GM23338 (cell line): ENCODE data around the gene MAP4K3. TPM values are rescaled to one million over a fixed set of nuclear protein-coding genes. Genes with fewer than 3 reads are reported as not detected.

Experiments
- ATAC-seq: fragments of 200-7000 bp; cut with Tn5 transposase; 3 replicates; pipeline ENCODE4 v1.9.1; 2020
- DNase-seq: peaks from one replicate; pipeline ENCODE4 v3.0.0-alpha.2; 2015; ENCODE audit warnings: low spot score
- H2AFZ ChIP-seq: fragments of 200-600 bp; sonication (generic); 2 replicates; pipeline ENCODE4 v1.8.0; 2016; ENCODE audit warnings: antibody characterized with exemption, mild to moderate bottlenecking, moderate library complexity
- H3F3A ChIP-seq: fragments of 200-600 bp; sonication (generic); replicated peaks from 2 replicates; pipeline ENCODE4 v1.8.0; 2017; ENCODE audit warnings: antibody characterized with exemption, mixed run types, low read depth
- H3K27ac ChIP-seq: fragments of 200-600 bp; sonication (generic); 2 replicates; pipeline ENCODE4 v1.6.1; 2016; ENCODE audit warnings: low read depth
- H3K27me3 ChIP-seq: fragments of 200-600 bp; sonication (generic); 2 replicates; pipeline ENCODE4 v1.8.0; 2016; ENCODE audit warnings: mild to moderate bottlenecking, mixed run types, moderate library complexity; ENCODE audit not compliant: insufficient read depth
- H3K36me3 ChIP-seq: fragments of 200-600 bp; sonication (generic); 2 replicates; pipeline ENCODE4 v1.8.0; 2016; ENCODE audit warnings: mild to moderate bottlenecking; ENCODE audit not compliant: insufficient read depth
- H3K4me1 ChIP-seq: fragments of 200-600 bp; sonication (generic); 2 replicates; pipeline ENCODE4 v1.8.0; 2016; ENCODE audit warnings: mild to moderate bottlenecking, moderate library complexity; ENCODE audit not compliant: insufficient read depth
- H3K4me2 ChIP-seq: fragments of 200-600 bp; sonication (generic); 2 replicates; pipeline ENCODE4 v1.7.1; 2017; ENCODE audit warnings: mixed run types
- H3K4me3 ChIP-seq: fragments of 200-600 bp; sonication (generic); 2 replicates; pipeline ENCODE4 v1.6.1; 2016; ENCODE audit warnings: mixed run types
- H3K79me2 ChIP-seq: fragments of 200-600 bp; sonication (generic); replicated peaks from 2 replicates; pipeline ENCODE4 v1.8.0; 2017; ENCODE audit warnings: mild to moderate bottlenecking; ENCODE audit not compliant: insufficient read depth
- H3K9me2 ChIP-seq: fragments of 200-600 bp; sonication (generic); 2 replicates; pipeline ENCODE4 v1.8.0; 2017; ENCODE audit not compliant: insufficient read depth
- H4K20me1 ChIP-seq: fragments of 200-600 bp; sonication (generic); replicated peaks from 2 replicates; pipeline ENCODE4 v1.8.0; 2017; ENCODE audit warnings: mild to moderate bottlenecking; ENCODE audit not compliant: insufficient read depth
- H3K27ac Mint-ChIP-seq: 2 replicates; pipeline ENCODE4 v1.8.0; 2020; ENCODE audit warnings: inconsistent platforms, mild to moderate bottlenecking, moderate library complexity, mixed read lengths
- H3K27me3 Mint-ChIP-seq: 3 replicates; pipeline ENCODE4 v1.8.0; 2022; ENCODE audit warnings: low read depth, mild to moderate bottlenecking, moderate library complexity, mixed read lengths, inconsistent platforms; ENCODE audit not compliant: insufficient read depth, poor library complexity
- H3K36me3 Mint-ChIP-seq: 3 replicates; pipeline ENCODE4 v1.8.0; 2021; ENCODE audit warnings: low read depth, mild to moderate bottlenecking, inconsistent platforms, moderate library complexity, mixed read lengths
- H3K4me1 Mint-ChIP-seq: 3 replicates; pipeline ENCODE4 v1.8.0; 2020; ENCODE audit warnings: mild to moderate bottlenecking, inconsistent platforms, mixed read lengths
- H3K4me3 Mint-ChIP-seq: 3 replicates; pipeline ENCODE4 v1.8.0; 2021; ENCODE audit warnings: moderate library complexity, mild to moderate bottlenecking, inconsistent platforms, mixed read lengths
- H3K9me3 Mint-ChIP-seq: 3 replicates; pipeline ENCODE4 v1.8.0; 2020; ENCODE audit warnings: moderate library complexity, mild to moderate bottlenecking, inconsistent platforms, mixed read lengths
- CREB1 ChIP-seq: fragments of 250-450 bp; sonication (Bioruptor Pico); IDR thresholded peaks from 2 replicates; pipeline ENCODE4 v1.5.0; 2020; ENCODE audit warnings: low read depth, mild to moderate bottlenecking, moderate library complexity
- ETS1 ChIP-seq: IDR thresholded peaks from 2 replicates; pipeline ENCODE4 v1.6.1; 2016; ENCODE audit warnings: antibody characterized with exemption
- EZH2 ChIP-seq: fragments of 200-600 bp; sonication (generic); IDR thresholded peaks from one replicate; pipeline ENCODE4 v1.8.0; 2017; ENCODE audit warnings: antibody characterized with exemption, mild to moderate bottlenecking, low read depth; ENCODE audit not compliant: unreplicated experiment
- EZH2phosphoT487 ChIP-seq: fragments of 200-600 bp; sonication (generic); IDR thresholded peaks from one replicate; pipeline ENCODE4 v1.8.1; 2018; ENCODE audit warnings: antibody characterized with exemption; ENCODE audit not compliant: unreplicated experiment
- JUNB ChIP-seq: IDR thresholded peaks from one replicate; pipeline ENCODE4 v1.6.1; 2016; ENCODE audit warnings: antibody characterized with exemption; ENCODE audit not compliant: unreplicated experiment
- NANOG ChIP-seq: IDR thresholded peaks from 2 replicates; pipeline ENCODE4 v1.6.1; 2016; ENCODE audit warnings: antibody characterized with exemption, borderline replicate concordance
- POLR2AphosphoS5 ChIP-seq: IDR thresholded peaks from 2 replicates; pipeline ENCODE4 v1.6.1; 2016; ENCODE audit warnings: antibody characterized with exemption, low read depth
- REST ChIP-seq: IDR thresholded peaks from one replicate; pipeline ENCODE4 v1.6.1; 2018; ENCODE audit warnings: antibody characterized with exemption; ENCODE audit not compliant: unreplicated experiment
- STAT1 ChIP-seq: IDR thresholded peaks from one replicate; pipeline ENCODE4 v1.6.1; 2016; ENCODE audit warnings: antibody characterized with exemption; ENCODE audit not compliant: unreplicated experiment
- ZNF114 ChIP-seq: fragments of 250-450 bp; sonication (Bioruptor Pico); IDR thresholded peaks from 2 replicates; pipeline ENCODE4 v1.5.0; 2020; ENCODE audit warnings: mild to moderate bottlenecking, moderate library complexity
- ZNF331 ChIP-seq: fragments of 250-450 bp; sonication (Bioruptor Pico); IDR thresholded peaks from 2 replicates; pipeline ENCODE4 v1.5.0; 2020; ENCODE audit warnings: low read depth, mild to moderate bottlenecking, moderate library complexity
- polyA plus RNA-seq: library from polyadenylated mRNA; unstranded; fragments of >200 nt; fragmentation: Nextera tagmentation; extraction: Ambion mirVana; gene quantifications from 2 replicates; pipeline ENCODE4 v1.2.1, GENCODE V29; 2016
- total RNA-seq: library from RNA; depleted of rRNA; stranded (reverse); fragments of >200 nt; shearing (Covaris generic); gene quantifications from 2 replicates; pipeline ENCODE4 v1.2.3, GENCODE V29; 2014
- TF ChIP-seq, protein P1 (sequence below), 2 experiments: fragments of 200-600 bp in 1 of 2; sonication (generic) in 1 of 2; conservative IDR thresholded peaks; 2 replicates each; pipeline versions ENCODE4 v1.5.1 to v1.6.1; 2016 to 2017; ENCODE audit warnings: antibody characterized with exemption in 2 of 2, low read depth in 2 of 2, mild to moderate bottlenecking in 2 of 2, moderate library complexity in 1 of 2
- TF ChIP-seq, protein P2 (sequence below): fragments of 250-450 bp; sonication (Bioruptor Pico); IDR thresholded peaks from 2 replicates; pipeline ENCODE4 v1.5.0; 2020; ENCODE audit warnings: mild to moderate bottlenecking, moderate library complexity

MAP4K3 gene
- total and polyA plus RNA-seq, 2 experiments from 2014 or later = 33.0 to 90.7 TPM

- Histone ChIP-seq H3K4me2 (no peak overlapping the region), H2AFZ (no peak overlapping the region), H3K4me1 (peaks cover 5% of the 10 kb centered on the region), H3K79me2 (peaks cover 31% of the 10 kb centered on the region), H3K4me3 (no peak overlapping the region), H3F3A (no peaks in the 10 kb centered on the region), H3K27me3 (no peaks in the 10 kb centered on the region), H3K36me3 (no peaks in the 10 kb centered on the region), H4K20me1 (no peaks in the 10 kb centered on the region), H3K9me2 (no peaks in the 10 kb centered on the region), H3K27ac (peak overlapping the region; percentile 16; the same call in 1 of the 2 replicates)
- DNase-seq (no peak), ATAC-seq (no peak)
- Mint-ChIP-seq H3K27ac (no peak overlapping the region), H3K9me3 (no peaks in the 10 kb centered on the region), H3K36me3 (no peaks in the 10 kb centered on the region; the same call in 2 of the 3 replicates), H3K4me3 (no peak overlapping the region), H3K27me3 (no peaks in the 10 kb centered on the region), H3K4me1 (peaks cover 13% of the 10 kb centered on the region)
- TF ChIP-seq, protein P1, sequence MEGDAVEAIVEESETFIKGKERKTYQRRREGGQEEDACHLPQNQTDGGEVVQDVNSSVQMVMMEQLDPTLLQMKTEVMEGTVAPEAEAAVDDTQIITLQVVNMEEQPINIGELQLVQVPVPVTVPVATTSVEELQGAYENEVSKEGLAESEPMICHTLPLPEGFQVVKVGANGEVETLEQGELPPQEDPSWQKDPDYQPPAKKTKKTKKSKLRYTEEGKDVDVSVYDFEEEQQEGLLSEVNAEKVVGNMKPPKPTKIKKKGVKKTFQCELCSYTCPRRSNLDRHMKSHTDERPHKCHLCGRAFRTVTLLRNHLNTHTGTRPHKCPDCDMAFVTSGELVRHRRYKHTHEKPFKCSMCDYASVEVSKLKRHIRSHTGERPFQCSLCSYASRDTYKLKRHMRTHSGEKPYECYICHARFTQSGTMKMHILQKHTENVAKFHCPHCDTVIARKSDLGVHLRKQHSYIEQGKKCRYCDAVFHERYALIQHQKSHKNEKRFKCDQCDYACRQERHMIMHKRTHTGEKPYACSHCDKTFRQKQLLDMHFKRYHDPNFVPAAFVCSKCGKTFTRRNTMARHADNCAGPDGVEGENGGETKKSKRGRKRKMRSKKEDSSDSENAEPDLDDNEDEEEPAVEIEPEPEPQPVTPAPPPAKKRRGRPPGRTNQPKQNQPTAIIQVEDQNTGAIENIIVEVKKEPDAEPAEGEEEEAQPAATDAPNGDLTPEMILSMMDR (conservative IDR thresholded peaks at IDR 0.05; ENCODE audit: low read depth in 2 of 2) = no peak
- no peak for TF ChIP-seq ZNF114 (CRISPR knock-in tag)
- no peak for TF ChIP-seq EZH2
- no peak for TF ChIP-seq STAT1
- no peak for TF ChIP-seq POLR2AphosphoS5
- TF ChIP-seq, protein P2, sequence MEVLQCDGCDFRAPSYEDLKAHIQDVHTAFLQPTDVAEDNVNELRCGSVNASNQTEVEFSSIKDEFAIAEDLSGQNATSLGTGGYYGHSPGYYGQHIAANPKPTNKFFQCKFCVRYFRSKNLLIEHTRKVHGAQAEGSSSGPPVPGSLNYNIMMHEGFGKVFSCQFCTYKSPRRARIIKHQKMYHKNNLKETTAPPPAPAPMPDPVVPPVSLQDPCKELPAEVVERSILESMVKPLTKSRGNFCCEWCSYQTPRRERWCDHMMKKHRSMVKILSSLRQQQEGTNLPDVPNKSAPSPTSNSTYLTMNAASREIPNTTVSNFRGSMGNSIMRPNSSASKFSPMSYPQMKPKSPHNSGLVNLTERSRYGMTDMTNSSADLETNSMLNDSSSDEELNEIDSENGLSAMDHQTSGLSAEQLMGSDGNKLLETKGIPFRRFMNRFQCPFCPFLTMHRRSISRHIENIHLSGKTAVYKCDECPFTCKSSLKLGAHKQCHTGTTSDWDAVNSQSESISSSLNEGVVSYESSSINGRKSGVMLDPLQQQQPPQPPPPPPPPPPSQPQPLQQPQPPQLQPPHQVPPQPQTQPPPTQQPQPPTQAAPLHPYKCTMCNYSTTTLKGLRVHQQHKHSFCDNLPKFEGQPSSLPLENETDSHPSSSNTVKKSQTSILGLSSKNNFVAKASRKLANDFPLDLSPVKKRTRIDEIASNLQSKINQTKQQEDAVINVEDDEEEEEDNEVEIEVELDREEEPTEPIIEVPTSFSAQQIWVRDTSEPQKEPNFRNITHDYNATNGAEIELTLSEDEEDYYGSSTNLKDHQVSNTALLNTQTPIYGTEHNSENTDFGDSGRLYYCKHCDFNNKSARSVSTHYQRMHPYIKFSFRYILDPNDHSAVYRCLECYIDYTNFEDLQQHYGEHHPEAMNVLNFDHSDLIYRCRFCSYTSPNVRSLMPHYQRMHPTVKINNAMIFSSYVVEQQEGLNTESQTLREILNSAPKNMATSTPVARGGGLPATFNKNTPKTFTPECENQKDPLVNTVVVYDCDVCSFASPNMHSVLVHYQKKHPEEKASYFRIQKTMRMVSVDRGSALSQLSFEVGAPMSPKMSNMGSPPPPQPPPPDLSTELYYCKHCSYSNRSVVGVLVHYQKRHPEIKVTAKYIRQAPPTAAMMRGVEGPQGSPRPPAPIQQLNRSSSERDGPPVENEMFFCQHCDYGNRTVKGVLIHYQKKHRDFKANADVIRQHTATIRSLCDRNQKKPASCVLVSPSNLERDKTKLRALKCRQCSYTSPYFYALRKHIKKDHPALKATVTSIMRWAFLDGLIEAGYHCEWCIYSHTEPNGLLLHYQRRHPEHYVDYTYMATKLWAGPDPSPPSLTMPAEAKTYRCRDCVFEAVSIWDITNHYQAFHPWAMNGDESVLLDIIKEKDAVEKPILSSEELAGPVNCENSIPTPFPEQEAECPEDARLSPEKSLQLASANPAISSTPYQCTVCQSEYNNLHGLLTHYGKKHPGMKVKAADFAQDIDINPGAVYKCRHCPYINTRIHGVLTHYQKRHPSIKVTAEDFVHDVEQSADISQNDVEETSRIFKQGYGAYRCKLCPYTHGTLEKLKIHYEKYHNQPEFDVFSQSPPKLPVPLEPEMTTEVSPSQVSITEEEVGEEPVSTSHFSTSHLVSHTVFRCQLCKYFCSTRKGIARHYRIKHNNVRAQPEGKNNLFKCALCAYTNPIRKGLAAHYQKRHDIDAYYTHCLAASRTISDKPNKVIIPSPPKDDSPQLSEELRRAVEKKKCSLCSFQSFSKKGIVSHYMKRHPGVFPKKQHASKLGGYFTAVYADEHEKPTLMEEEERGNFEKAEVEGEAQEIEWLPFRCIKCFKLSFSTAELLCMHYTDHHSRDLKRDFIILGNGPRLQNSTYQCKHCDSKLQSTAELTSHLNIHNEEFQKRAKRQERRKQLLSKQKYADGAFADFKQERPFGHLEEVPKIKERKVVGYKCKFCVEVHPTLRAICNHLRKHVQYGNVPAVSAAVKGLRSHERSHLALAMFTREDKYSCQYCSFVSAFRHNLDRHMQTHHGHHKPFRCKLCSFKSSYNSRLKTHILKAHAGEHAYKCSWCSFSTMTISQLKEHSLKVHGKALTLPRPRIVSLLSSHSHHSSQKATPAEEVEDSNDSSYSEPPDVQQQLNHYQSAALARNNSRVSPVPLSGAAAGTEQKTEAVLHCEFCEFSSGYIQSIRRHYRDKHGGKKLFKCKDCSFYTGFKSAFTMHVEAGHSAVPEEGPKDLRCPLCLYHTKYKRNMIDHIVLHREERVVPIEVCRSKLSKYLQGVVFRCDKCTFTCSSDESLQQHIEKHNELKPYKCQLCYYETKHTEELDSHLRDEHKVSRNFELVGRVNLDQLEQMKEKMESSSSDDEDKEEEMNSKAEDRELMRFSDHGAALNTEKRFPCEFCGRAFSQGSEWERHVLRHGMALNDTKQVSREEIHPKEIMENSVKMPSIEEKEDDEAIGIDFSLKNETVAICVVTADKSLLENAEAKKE = no peak
- TF ChIP-seq ETS1 = no peak
- no peak for TF ChIP-seq JUNB
- TF ChIP-seq NANOG = no peak
- no peak for TF ChIP-seq CREB1
- TF ChIP-seq REST = no peak
- no peak for TF ChIP-seq EZH2phosphoT487
- no peak for TF ChIP-seq ZNF331 (CRISPR knock-in tag)
These were observed 98.6 kb downstream of the MAP4K3 start for GRCh38 chr2:39338502-39338901.
